HG03565 (cell line): ENCODE results near the gene C1orf94.

Experiments used
- ATAC-seq: cut with Tn5 transposase; IDR thresholded peaks from one replicate; pipeline ENCODE4 v1.9.1; 2021; ENCODE audit warnings: mild to moderate bottlenecking, moderate library complexity; ENCODE audit not compliant: unreplicated experiment

C1orf94 gene

DNA sequence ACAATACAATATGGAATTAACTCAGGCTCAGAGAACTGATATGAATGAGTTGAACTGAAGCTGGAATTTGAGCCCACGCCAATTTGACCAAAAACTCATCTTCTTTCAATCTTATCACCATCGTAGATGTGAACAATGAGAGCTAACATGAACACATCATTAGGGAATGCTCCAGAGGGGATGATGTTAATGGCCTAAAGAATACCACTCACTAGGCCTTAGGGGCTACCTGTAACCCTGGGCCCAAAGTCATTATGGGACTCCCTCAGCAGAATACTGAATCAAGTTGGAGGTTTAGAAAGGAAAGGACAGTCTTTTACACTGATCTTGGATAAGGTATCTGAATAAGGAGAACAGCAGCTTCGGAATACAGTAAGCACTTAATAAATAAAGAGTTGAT, 73.6 kb downstream of the C1orf94 start:
- ATAC-seq, result no peak

DNA sequence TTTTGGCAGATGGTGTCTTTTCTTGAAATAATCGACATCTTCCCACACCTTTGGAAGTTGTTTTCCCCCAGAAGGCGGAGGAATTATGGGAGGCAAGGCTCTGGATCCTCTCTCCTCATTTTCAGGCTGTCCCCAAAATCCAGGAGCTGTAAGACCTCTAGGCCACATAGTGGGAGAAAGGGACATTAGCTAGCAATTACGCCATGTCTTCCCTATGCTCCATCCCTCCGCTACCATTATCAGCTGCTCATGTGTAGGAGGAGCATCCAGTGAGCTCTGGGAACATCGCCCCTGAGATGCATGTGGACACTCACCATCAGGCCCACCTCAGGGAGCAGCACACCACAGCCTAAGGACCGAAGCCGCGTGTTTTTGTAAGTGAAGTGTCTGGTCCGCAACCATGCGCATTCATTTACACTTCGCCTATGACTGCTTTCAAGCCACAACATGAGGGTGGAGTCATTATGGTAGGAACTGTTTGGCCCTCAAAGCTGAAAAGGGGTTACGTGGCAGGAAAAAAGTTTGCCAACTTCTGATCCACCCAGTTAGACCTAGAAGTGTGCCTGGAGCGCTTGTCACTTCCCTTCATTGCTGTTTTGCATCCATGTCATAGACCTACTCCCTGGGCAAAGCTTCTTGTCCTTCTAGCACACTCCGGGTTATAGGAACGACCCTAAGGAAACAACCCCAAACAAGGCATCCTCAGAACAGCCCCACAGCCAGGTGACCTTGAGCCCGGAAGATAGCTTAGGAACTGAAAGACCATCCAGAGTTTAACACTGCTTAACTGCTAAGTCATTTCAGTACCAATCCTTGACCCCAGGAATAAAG, 85.5 kb downstream of the C1orf94 start:
- no peak for ATAC-seq

DNA sequence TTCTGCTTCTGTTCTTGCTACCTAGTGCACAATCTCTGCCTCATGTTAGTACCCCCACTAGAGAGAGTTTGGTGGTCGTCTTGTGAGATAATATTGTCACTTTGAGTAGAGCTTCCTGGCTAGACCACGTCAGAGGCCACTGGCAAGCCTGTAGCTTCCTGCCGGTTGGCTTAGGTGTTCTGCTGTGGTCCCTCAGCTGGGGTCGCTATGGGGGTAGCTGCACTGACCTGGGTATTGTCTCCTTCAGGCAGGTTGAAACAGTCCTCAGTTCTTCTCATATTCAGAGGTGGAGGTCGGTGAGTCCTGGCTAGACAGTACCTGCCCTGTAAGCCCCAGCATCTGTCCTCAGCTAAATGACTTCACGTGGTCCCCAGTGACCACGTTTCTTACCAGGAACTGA, 86.2 kb downstream of the C1orf94 start:
- no peak for ATAC-seq

DNA sequence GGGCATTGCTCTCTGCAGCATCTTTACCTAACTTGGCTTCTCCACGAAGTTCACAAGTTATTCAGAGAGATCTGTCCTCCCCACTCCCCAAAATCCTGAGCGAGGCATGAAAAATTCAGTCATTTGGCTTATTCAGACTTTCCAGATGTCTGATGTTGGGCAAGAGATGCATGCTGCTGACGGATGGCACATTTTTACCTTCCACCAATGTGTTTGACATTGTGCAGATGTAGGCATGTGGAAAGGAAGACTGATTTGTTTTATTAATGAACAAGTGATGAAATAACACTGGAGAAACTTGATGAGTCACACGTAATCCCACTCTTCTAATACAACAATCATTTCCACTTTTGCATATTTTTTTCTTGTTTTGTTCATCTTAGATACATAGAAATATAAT, 86.7 kb downstream of the C1orf94 start:
- ATAC-seq, result no peak

DNA sequence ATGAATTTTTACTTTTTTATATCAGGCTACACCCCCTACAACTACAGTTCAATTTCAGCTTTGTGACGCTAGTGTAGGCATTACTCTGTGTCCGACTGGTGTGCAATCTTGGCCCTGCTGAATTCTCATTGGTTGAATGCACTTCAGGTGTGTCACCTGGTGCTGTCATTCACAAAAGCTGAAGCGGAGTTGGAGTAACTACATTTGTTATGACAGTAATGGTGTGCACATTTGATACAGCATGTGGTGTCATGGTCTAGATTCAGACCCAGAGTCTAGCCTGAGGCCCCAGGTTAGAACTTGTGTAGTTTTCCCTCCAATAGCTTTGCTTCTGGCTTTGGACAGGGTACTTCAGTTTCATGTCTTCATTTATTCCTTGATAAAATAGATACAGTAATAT, 88.7 kb downstream of the C1orf94 start:
- no peak for ATAC-seq

DNA sequence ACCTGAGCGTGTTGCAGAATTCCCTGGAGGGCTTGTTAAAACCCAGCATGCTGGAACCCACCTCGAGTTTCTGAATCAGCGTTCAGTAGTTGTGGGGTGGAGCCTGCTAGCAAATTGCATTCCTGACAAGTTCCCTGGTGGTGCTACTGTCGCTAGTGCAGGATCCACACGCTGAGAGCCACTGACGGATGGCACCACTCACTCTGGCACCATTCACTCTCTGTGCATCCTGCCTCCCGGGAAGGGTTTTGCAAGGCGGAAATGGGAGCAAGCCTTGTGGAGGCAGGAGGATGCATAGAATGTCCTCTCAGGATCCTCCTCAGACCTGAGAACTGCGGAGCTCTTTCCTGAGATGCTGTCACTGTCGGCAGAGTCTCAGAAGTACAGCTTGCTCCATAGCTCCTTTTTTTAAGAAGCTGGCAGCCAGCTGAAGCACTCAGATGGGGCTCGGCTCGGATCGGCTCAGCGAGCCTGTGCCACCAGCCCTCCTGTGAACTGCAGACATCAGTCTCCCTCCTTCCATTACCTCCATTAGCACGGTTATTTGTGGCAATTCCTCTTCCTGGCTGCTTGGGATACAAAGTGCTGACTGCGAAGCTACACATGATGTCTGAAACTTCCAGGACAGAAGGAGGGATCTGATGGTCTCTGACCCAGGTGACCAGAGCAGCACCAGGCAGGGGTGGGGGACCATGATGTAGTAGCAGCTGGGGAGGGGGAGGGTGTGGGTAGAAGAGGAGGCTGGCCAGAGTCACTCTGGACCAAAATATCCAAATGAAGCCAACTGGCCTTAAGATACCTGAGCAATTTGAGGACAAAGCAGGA, 89.6 kb downstream of the C1orf94 start:
- no peak for ATAC-seq

DNA sequence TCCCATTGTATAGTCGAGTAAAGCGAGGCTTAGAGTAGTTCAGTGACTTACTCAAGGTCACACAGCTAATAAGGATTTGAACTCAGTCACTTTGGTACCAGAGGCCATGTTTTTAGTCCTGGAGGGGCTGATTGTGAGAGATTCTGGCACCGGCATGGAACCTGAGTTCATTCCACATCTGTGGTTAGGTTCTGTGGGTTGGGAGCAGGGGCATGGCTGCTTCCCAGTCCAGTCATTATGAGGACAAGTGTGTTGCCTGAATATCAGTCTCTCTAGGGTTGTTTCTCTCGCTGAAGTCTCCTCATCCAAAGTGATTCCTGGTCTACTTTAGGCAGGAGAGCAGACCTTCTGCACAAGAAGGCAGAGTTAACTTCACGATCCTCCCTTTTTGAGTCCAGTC, 90.6 kb downstream of the C1orf94 start:
- no peak for ATAC-seq

DNA sequence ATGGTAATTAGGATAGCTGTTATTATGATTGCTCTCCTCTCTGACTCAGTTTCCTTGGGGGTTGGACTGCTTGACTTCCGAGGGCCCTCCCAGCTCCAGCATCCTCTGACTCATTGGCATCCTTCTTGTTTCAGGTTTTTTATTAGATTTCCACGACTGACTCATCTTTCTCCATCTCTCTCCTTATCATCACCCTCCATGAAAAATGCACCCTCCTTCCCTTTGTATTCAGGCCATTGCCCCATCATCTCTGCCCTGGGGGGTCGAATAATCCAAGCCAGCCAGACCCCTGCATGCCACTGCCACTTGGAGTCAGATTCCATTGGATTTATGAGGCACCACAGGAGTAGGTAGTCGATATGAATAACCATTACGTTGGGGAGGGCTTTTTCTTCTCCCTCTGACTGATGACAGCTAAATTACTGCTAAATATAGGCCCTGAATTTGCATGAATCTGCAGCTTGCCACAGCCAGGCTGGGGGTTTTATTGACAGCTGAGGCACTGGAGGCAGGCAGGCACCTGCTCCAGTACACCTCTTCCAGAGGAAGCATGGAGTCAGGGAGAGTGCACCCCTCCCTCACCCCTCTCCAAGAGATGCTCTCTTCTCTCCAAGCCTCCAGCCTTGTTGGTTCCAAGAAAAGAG, 91.7 kb downstream of the C1orf94 start:
- no peak for ATAC-seq
